Gastrocnemius medialis (tissue), 4 donors: ENCODE results near the gene POLR1H. TPM values are rescaled to one million over a fixed set of nuclear protein-coding genes. Genes with fewer than 3 reads are reported as not detected.
A peak's percentile ranks its signal among the peaks of the same experiment; 100 is the strongest.

Source experiments
- ATAC-seq, 2 donors: fragments of 150-250 bp; one replicate each; pipeline ENCODE4 v1.9.1; 2016
- DNase-seq, 2 donors: peaks; one replicate each; pipeline ENCODE4 v3.0.0-alpha.2; 2019
- H3K27ac ChIP-seq, 4 donors: fragments of 200-600 bp; sonication (generic); 1 replicate in 1 of 4; 2 replicates in 3 of 4; pipeline ENCODE4 v1.5.1; 2016 to 2018; ENCODE audit warnings: mild to moderate bottlenecking in 2 of 4, moderate library complexity in 1 of 4
- H3K27me3 ChIP-seq, 3 donors: fragments of 200-600 bp; sonication (generic) in 2 of 3; 1 replicate in 1 of 3; 2 replicates in 2 of 3; pipeline versions ENCODE4 v1.5.1 to v1.6.0; 2016 to 2019; ENCODE audit warnings: mild to moderate bottlenecking in 1 of 3, moderate library complexity in 1 of 3
- H3K36me3 ChIP-seq, 2 donors: fragments of 200-600 bp; sonication (generic) in 1 of 2; one replicate each; pipeline ENCODE4 v1.5.1; 2017 to 2018
- H3K4me1 ChIP-seq, 2 donors: fragments of 200-600 bp; sonication (generic) in 1 of 2; one replicate each; pipeline ENCODE4 v1.5.1; 2016 to 2017; ENCODE audit warnings: mild to moderate bottlenecking in 2 of 2
- H3K4me3 ChIP-seq, 4 donors: fragments of 200-600 bp; sonication (generic) in 3 of 4; 1 replicate in 1 of 4; 2 replicates in 3 of 4; pipeline ENCODE4 v1.5.1; 2016 to 2019; ENCODE audit warnings: mild to moderate bottlenecking in 2 of 4
- H3K9me3 ChIP-seq, 3 donors: fragments of 200-600 bp; sonication (generic) in 2 of 3; 1 replicate in 1 of 3; 2 replicates in 2 of 3; pipeline ENCODE4 v1.5.1; 2016 to 2019
- CTCF ChIP-seq, 5 experiments: fragments of 450-650 bp in 3 of 5; fragments of 200-600 bp in 2 of 5; sonication (generic) in 2 of 5; IDR thresholded peaks in 4 of 5; conservative IDR thresholded peaks in 1 of 5; 1 replicate in 4 of 5; 2 replicates in 1 of 5; pipeline ENCODE4 v1.5.1; 2016 to 2019; ENCODE audit warnings: antibody characterized with exemption in 5 of 5, mild to moderate bottlenecking in 3 of 5, moderate library complexity in 3 of 5
- POLR2A ChIP-seq, 2 donors: fragments of 450-650 bp; IDR thresholded peaks; one replicate each; pipeline ENCODE4 v1.6.1; 2017; ENCODE audit warnings: antibody characterized with exemption in 2 of 2, mild to moderate bottlenecking in 2 of 2, moderate library complexity in 2 of 2
- in situ Hi-C, 4 donors: fragments of 200-750 bp; cut with MboI; loops; one replicate each; pipeline versions ENCODE4 v1.15.0 to v1.8.0; 2017; ENCODE audit warnings: low sequenced_read_pairs in 4 of 4
- intact Hi-C: fragments of 100-400 bp; cut with DNase I; formaldehyde crosslinking; loops from one replicate; pipeline ENCODE4 v1.15.1; 2023; ENCODE audit warnings: low total_unique reads
- total RNA-seq, 4 donors: library from RNA; depleted of rRNA; stranded (reverse); fragments of >200 nt; gene quantifications; one replicate each; pipeline versions ENCODE4 v1.1.0 to v1.2.3, GENCODE V29; 2016

POLR1H gene
- total RNA-seq, 4 donors from 2014 or later: 23.8 to 41.6 (median 27.9) TPM

- DNase-seq (no peak), ATAC-seq (no peak)
- H3K4me1 ChIP-seq: peaks cover 16 to 27% of the 10 kb centered on the region in 2 donors
- in situ Hi-C loops (loop anchor here in 2 of 4 donors (25.0 kb wide), 1 partner anchor 266 kb away; the partner anchor contains the start of genes RPP21 (in 2 of the 2) and TRIM39 (in 2 of the 2)), intact Hi-C loops (no loop called here)
- H3K27me3 ChIP-seq: peaks cover 49 to 60% (median 53%) of the 10 kb centered on the region in 3 donors
- H3K27ac ChIP-seq: no peak overlapping the region
- H3K36me3 ChIP-seq: peaks cover 0 to 17% of the 10 kb centered on the region in 2 donors
- H3K9me3 ChIP-seq: no peaks in the 10 kb centered on the region
- no peak overlapping the region for H3K4me3 ChIP-seq
- TF ChIP-seq CTCF (IDR thresholded peaks at IDR 0.05 in 4 of 5, conservative IDR thresholded peaks at IDR 0.05 in 1 of 5) (no peak), POLR2A (IDR thresholded peaks at IDR 0.05) (no peak)
Observed at GRCh38 chr6:30071081-30071818, 10.2 kb downstream of the POLR1H start.

- in situ Hi-C loops (loop anchor here in 2 of 4 donors (25.0 kb wide), 1 partner anchor 265 kb away; the partner anchor contains the start of genes RPP21 (in 2 of the 2) and TRIM39 (in 2 of the 2)), intact Hi-C loops (no loop called here)
- Histone ChIP-seq H3K36me3 (peaks cover 0 to 17% of the 10 kb centered on the region in 2 donors), H3K4me3 (no peak overlapping the region), H3K4me1 (peaks cover 14 to 24% of the 10 kb centered on the region in 2 donors), H3K9me3 (no peaks in the 10 kb centered on the region), H3K27ac (no peak overlapping the region), H3K27me3 (peaks cover 50 to 62% (median 58%) of the 10 kb centered on the region in 3 donors)
- TF ChIP-seq CTCF (IDR thresholded peaks at IDR 0.05 in 4 of 5, conservative IDR thresholded peaks at IDR 0.05 in 1 of 5): no peak
- no peak for DNase-seq
- ATAC-seq: no peak
Observed at GRCh38 chr6:30071858-30072257, 10.8 kb downstream of the POLR1H start.

- intact Hi-C loops: no loop called here
- Histone ChIP-seq H3K27me3 (peaks cover 50 to 73% (median 66%) of the 10 kb centered on the region in 3 donors), H3K36me3 (peaks cover 0 to 17% of the 10 kb centered on the region in 2 donors), H3K4me1 (peaks cover 7 to 13% of the 10 kb centered on the region in 2 donors), H3K4me3 (no peak overlapping the region), H3K27ac (no peak overlapping the region), H3K9me3 (no peaks in the 10 kb centered on the region)
- DNase-seq (no peak), ATAC-seq (no peak)
- TF ChIP-seq CTCF (IDR thresholded peaks at IDR 0.05 in 4 of 5, conservative IDR thresholded peaks at IDR 0.05 in 1 of 5) (no peak), POLR2A (IDR thresholded peaks at IDR 0.05) (no peak)
- in situ Hi-C loops: loop anchor here in 2 of 4 donors (25.0 kb wide), 1 partner anchor 264 kb away; the partner anchor contains the start of genes RPP21 (in 2 of the 2) and TRIM39 (in 2 of the 2)
Observed at GRCh38 chr6:30073489-30074235, 12.6 kb downstream of the POLR1H start.

GRCh38 chr6:30074331-30075093, 13.4 kb downstream of the POLR1H start:
- no peak for DNase-seq
- intact Hi-C loops (no loop called here), in situ Hi-C loops (loop anchor here in 2 of 4 donors (25.0 kb wide), 1 partner anchor 263 kb away; the partner anchor contains the start of genes RPP21 (in 2 of the 2) and TRIM39 (in 2 of the 2))
- H3K9me3 ChIP-seq: no peaks in the 10 kb centered on the region
- peak overlapping the region in 2 of 4 donors; percentile 13 for H3K4me3 ChIP-seq
- H3K36me3 ChIP-seq: peaks cover 0 to 8% of the 10 kb centered on the region in 2 donors
- H3K4me1 ChIP-seq: peaks cover 7 to 13% of the 10 kb centered on the region in 2 donors
- H3K27ac ChIP-seq: no peak overlapping the region
- TF ChIP-seq CTCF (IDR thresholded peaks at IDR 0.05 in 4 of 5, conservative IDR thresholded peaks at IDR 0.05 in 1 of 5) (no peak), POLR2A (IDR thresholded peaks at IDR 0.05) (no peak)
- no peak for ATAC-seq
- peaks cover 50 to 76% (median 68%) of the 10 kb centered on the region in 3 donors for H3K27me3 ChIP-seq
